HepG2 (cell line): ENCODE data around the gene NUP93. TPM values are rescaled to one million over a fixed set of nuclear protein-coding genes. Genes with fewer than 3 reads are reported as not detected.

Experiments
- ATAC-seq: fragments of 200-7000 bp; cut with Tn5 transposase; 3 replicates; pipeline ENCODE4 v1.9.1; 2020; ENCODE audit warnings: mild to moderate bottlenecking, moderate library complexity
- BruUV-seq: library from RNA; stranded (reverse); fragments of 400-500 nt; replicated peaks from 2 replicates; lab custom pipeline; 2021; lab: Mats Ljungman, UMichigan
- CTCF ChIA-PET: fragments of 300-600 bp; formaldehyde crosslinking; extraction: SDS; loops from one replicate; lab custom pipeline; 2021; ENCODE audit warnings: low total read pairs, inconsistent platforms, low intra/inter-chr PET ratio; lab: Yijun Ruan, JAX
- POLR2A ChIA-PET: fragments of 350-600 bp; sonication (Branson Sonifier 250); formaldehyde crosslinking; loops from one replicate; lab custom pipeline; 2020; ENCODE audit warnings: antibody characterized with exemption, inconsistent platforms; lab: Yijun Ruan, JAX
- DNase-seq: peaks from one replicate; pipeline ENCODE4 v3.0.0-alpha.2; 2015; ENCODE audit warnings: low spot score
- FAIRE-seq: peaks from 3 replicates; lab custom pipeline; 2011; peaks lifted over from hg19 to GRCh38; lab: Jason Lieb, UNC
- H2AFZ ChIP-seq: one replicate; pipeline ENCODE4 v1.6.1; 2011; ENCODE audit warnings: low read length, inconsistent platforms
- H3K27ac ChIP-seq: fragments of 300-600 bp; 3 replicates; pipeline ENCODE4 v1.8.0; 2011; ENCODE audit warnings: mixed run types, mild to moderate bottlenecking, mixed read lengths, low read length, inconsistent platforms; ENCODE audit not compliant: insufficient read depth; ENCODE audit errors: extremely low read length
- H3K27me3 ChIP-seq, 2 experiments: fragments of 200-600 bp in 1 of 2; 2 replicates in 1 of 2; 3 replicates in 1 of 2; pipeline versions ENCODE4 v1.6.0 to v1.8.0; 2011; ENCODE audit warnings: low read length in 2 of 2, mild to moderate bottlenecking in 2 of 2, moderate library complexity in 2 of 2, inconsistent platforms in 1 of 2; ENCODE audit not compliant: insufficient read depth in 2 of 2, control insufficient read depth in 1 of 2
- H3K36me3 ChIP-seq, 2 experiments: fragments of 200-600 bp in 1 of 2; replicated peaks in 1 of 2; 2 replicates in 1 of 2; 3 replicates in 1 of 2; pipeline versions ENCODE4 v1.5.1 to v1.8.0; 2011; ENCODE audit warnings: low read length in 2 of 2, inconsistent platforms in 1 of 2; ENCODE audit not compliant: insufficient read depth in 2 of 2, control insufficient read depth in 1 of 2
- H3K4me1 ChIP-seq: 2 replicates; pipeline ENCODE4 v1.5.1; 2012; ENCODE audit warnings: low read length, inconsistent platforms; ENCODE audit not compliant: insufficient read depth
- H3K4me2 ChIP-seq: 2 replicates; pipeline ENCODE4 v1.6.0; 2011; ENCODE audit warnings: low read depth, low read length, inconsistent platforms
- H3K4me3 ChIP-seq, 3 experiments: fragments of 200-600 bp in 1 of 3; sonication (generic), shearing (Covaris generic) in 1 of 3; replicated peaks in 1 of 3; 2 replicates each; pipeline ENCODE4 v1.5.1; 2011 to 2016; ENCODE audit warnings: low read length in 3 of 3, inconsistent platforms in 2 of 3, low read depth in 2 of 3, mild to moderate bottlenecking in 2 of 3, control low read depth in 1 of 3, mixed read lengths in 1 of 3; ENCODE audit not compliant: insufficient read depth in 1 of 3
- H3K79me2 ChIP-seq: one replicate; pipeline ENCODE4 v1.6.1; 2011; ENCODE audit warnings: low read length, inconsistent platforms; ENCODE audit not compliant: insufficient read depth
- H3K9ac ChIP-seq: 2 replicates; pipeline ENCODE4 v1.6.0; 2011; ENCODE audit warnings: mild to moderate bottlenecking, low read depth, low read length, inconsistent platforms; ENCODE audit not compliant: insufficient read depth
- H3K9me3 ChIP-seq: 2 replicates; pipeline ENCODE4 v1.5.1; 2012; ENCODE audit warnings: mild to moderate bottlenecking, low read length
- H4K20me1 ChIP-seq: 2 replicates; pipeline ENCODE4 v1.6.0; 2011; ENCODE audit warnings: inconsistent platforms, mild to moderate bottlenecking, low read length, moderate library complexity; ENCODE audit not compliant: insufficient read depth
- ADNP ChIP-seq: sonication (generic); formaldehyde crosslinking; IDR thresholded peaks from 2 replicates; pipeline ENCODE4 v1.4.0; 2020; ENCODE audit warnings: missing genetic modification reagents
- AKNA ChIP-seq: sonication (generic); formaldehyde crosslinking; IDR thresholded peaks from 2 replicates; pipeline ENCODE4 v1.4.0; 2020; ENCODE audit warnings: missing genetic modification reagents, borderline replicate concordance
- CCAR2 ChIP-seq: fragments of 200-400 bp; formaldehyde crosslinking; optimal IDR thresholded peaks from 2 replicates; pipeline ENCODE3; 2018; ENCODE audit warnings: low read depth, mild to moderate bottlenecking, low read length, moderate library complexity
- CEBPB ChIP-seq: IDR thresholded peaks from 2 replicates; pipeline ENCODE4 v1.6.1; 2011; ENCODE audit warnings: low read depth, low read length, improper control_type of control experiment, borderline replicate concordance
- CEBPZ ChIP-seq: IDR thresholded peaks from 2 replicates; pipeline ENCODE4 v1.6.1; 2012; ENCODE audit warnings: low read length, improper control_type of control experiment
- ETV6 ChIP-seq: sonication (generic); formaldehyde crosslinking; conservative IDR thresholded peaks from 2 replicates; pipeline ENCODE4 v1.4.0; 2020; ENCODE audit warnings: missing genetic modification reagents
- GATAD1 ChIP-seq: IDR thresholded peaks from 2 replicates; pipeline ENCODE4 v1.6.1; 2016; ENCODE audit warnings: missing genetic modification reagents, missing compliant biosample characterization
- HHEX ChIP-seq: IDR thresholded peaks from 2 replicates; pipeline ENCODE4 v1.6.1; 2016; ENCODE audit warnings: control low read depth
- HNRNPK ChIP-seq: fragments of 200-400 bp; formaldehyde crosslinking; IDR thresholded peaks from 2 replicates; pipeline ENCODE4 v1.6.1; 2018; ENCODE audit warnings: low read length, low read depth, moderate library complexity, mild to moderate bottlenecking; ENCODE audit not compliant: poor library complexity, severe bottlenecking
- KLF15 ChIP-seq: sonication (generic); formaldehyde crosslinking; IDR thresholded peaks from 2 replicates; pipeline ENCODE4 v1.8.1; 2023; ENCODE audit warnings: borderline replicate concordance, mild to moderate bottlenecking, inconsistent platforms, missing genetic modification reagents, mixed read lengths
- NFYC ChIP-seq: IDR thresholded peaks from 2 replicates; pipeline ENCODE4 v1.6.1; 2016; ENCODE audit warnings: missing genetic modification reagents, missing compliant biosample characterization
- PAWR ChIP-seq: sonication (generic); formaldehyde crosslinking; IDR thresholded peaks from 2 replicates; pipeline ENCODE4 v1.4.0; 2020; ENCODE audit warnings: missing genetic modification reagents, mild to moderate bottlenecking, borderline replicate concordance
- REPIN1 ChIP-seq: sonication (generic); formaldehyde crosslinking; IDR thresholded peaks from 2 replicates; pipeline ENCODE4 v1.8.0; 2022; ENCODE audit warnings: missing genetic modification reagents, low read depth, mild to moderate bottlenecking, borderline replicate concordance
- TRIM24 ChIP-seq: sonication (generic); formaldehyde crosslinking; IDR thresholded peaks from 2 replicates; pipeline ENCODE4 v1.8.0; 2022; ENCODE audit warnings: mild to moderate bottlenecking, missing genetic modification reagents
- ZFYVE20 ChIP-seq: sonication (generic); formaldehyde crosslinking; IDR thresholded peaks from 2 replicates; pipeline ENCODE4 v1.8.0; 2023; ENCODE audit warnings: low read depth, mild to moderate bottlenecking, moderate library complexity, missing genetic modification reagents, borderline replicate concordance
- ZNF501 ChIP-seq: sonication (generic); formaldehyde crosslinking; IDR thresholded peaks from 2 replicates; pipeline ENCODE4 v1.5.1; 2020; ENCODE audit warnings: mild to moderate bottlenecking, moderate library complexity, missing genetic modification reagents
- WGBS: methylation state at CpG from one replicate; pipeline ENCODE4 v1.1.6; 2017; ENCODE audit warnings: low lambda C conversion rate; 5-methylcytosine and 5-hydroxymethylcytosine counted together
- in situ Hi-C: cut with HindIII; loops from 2 replicates; pipeline ENCODE4 v1.10.0; 2017; ENCODE audit warnings: low pct_unique_long_range_greater_than_20kb; ENCODE audit not compliant: extremely low pct_ligation_motif_present
- intact Hi-C: fragments of 100-400 bp; cut with micrococcal nuclease; formaldehyde crosslinking; loops from one replicate; pipeline ENCODE4 v1.10.0; 2022; ENCODE audit not compliant: unreplicated experiment
- polyA plus RNA-seq, 8 experiments: library from polyadenylated mRNA; depleted of rRNA in 3 of 8; stranded (reverse) in 7 of 8; unstranded in 1 of 8; fragments of >200 nt; fragmentation: Illumina TruSeq in 4 of 8; extraction: Trizol in 4 of 8; gene quantifications; 2 replicates each; pipeline versions ENCODE4 v1.2.1 to v1.2.3, GENCODE V29; 2011 to 2016; ENCODE audit warnings: low read depth in 4 of 8, missing spikeins in 1 of 8, mixed read lengths in 1 of 8; ENCODE audit not compliant: insufficient read depth in 1 of 8
- total RNA-seq, 5 experiments: library from RNA; depleted of rRNA; stranded (reverse); fragments of >200 nt; fragmentation: Illumina TruSeq; extraction: Trizol; gene quantifications; 2 replicates each; pipeline ENCODE4 v1.2.3, GENCODE V29; 2016; ENCODE audit warnings: low read depth in 1 of 5

Gene NUP93
- total and polyA plus RNA-seq, 2 of the 13 experiments (the other 11 are each of a cell fraction or from before 2014, with no cell fraction given): 58.5 to 140 TPM

GRCh38 chr16:56847173-56847910 is 117.4 kb downstream of the NUP93 start:
- no peak overlapping the region for H2AFZ ChIP-seq
- no TSS peak for BruUV-seq
- intact Hi-C loops: no loop called here
- WGBS: 95% methylated on average over 9 of the region's 9 CpGs
- DNase-seq: no peak
- no peaks in the 10 kb centered on the region for H3K27me3 ChIP-seq
- no peaks in the 10 kb centered on the region for H4K20me1 ChIP-seq
- ChIA-PET CTCF (no interaction called here), POLR2A (interaction anchor here (0.8 kb wide), 1 partner anchor 8 kb away, joined by 4 read pairs; no protein-coding TSS in a partner anchor)
- no peaks in the 10 kb centered on the region for H3K9me3 ChIP-seq
- H3K36me3 ChIP-seq: peaks cover 4 to 25% of the 10 kb centered on the region in 2 experiments; a peak in 4 of 5 replicates
- H3K27ac ChIP-seq: peak overlapping the region; percentile 12
- no peaks in the 10 kb centered on the region for H3K79me2 ChIP-seq
- in situ Hi-C loops: no loop called here
- FAIRE-seq: no peak
- no peak overlapping the region for H3K4me3 ChIP-seq
- H3K4me1 ChIP-seq: peaks cover 57% of the 10 kb centered on the region
- H3K4me2 ChIP-seq: no peak overlapping the region
- no peak overlapping the region for H3K9ac ChIP-seq
- ATAC-seq: no peak
- TF ChIP-seq CCAR2 (no peak), TRIM24 (CRISPR knock-in tag) (no peak), CEBPZ (no peak), HNRNPK (no peak), REPIN1 (CRISPR knock-in tag) (no peak), ETV6 (CRISPR knock-in tag) (no peak), CEBPB (no peak), ADNP (CRISPR knock-in tag) (no peak), GATAD1 (CRISPR knock-in tag) (no peak), ZFYVE20 (CRISPR knock-in tag) (no peak), AKNA (CRISPR knock-in tag) (no peak), ZNF501 (no peak), PAWR (CRISPR knock-in tag) (no peak), NFYC (no peak), HHEX (no peak), KLF15 (CRISPR knock-in tag) (no peak)
